ENCODE data around the gene VPS26A. TPM values are rescaled to one million over a fixed set of nuclear protein-coding genes. Genes with fewer than 3 reads are reported as not detected.

Gene VPS26A
- total RNA-seq, 1 donor from 2014 or later = 56.0 TPM

GRCh38 chr10:69217119-69217754 lies 93.3 kb downstream of the VPS26A start:
- Mint-ChIP-seq H3K4me1 (ENCODE audit: unreplicated experiment) (peaks cover 14% of the 10 kb centered on the region), H3K36me3 (no peaks in the 10 kb centered on the region), H3K4me3 (no peak overlapping the region), H3K9me3 (no peaks in the 10 kb centered on the region), H3K27me3 (peaks cover 7% of the 10 kb centered on the region), H3K27ac (no peak overlapping the region)
- DNase-seq (ENCODE audit: extremely low spot score, unreplicated experiment) = no peak
- no peak for TF ChIP-seq CTCF (conservative IDR thresholded peaks at IDR 0.05)

DNA sequence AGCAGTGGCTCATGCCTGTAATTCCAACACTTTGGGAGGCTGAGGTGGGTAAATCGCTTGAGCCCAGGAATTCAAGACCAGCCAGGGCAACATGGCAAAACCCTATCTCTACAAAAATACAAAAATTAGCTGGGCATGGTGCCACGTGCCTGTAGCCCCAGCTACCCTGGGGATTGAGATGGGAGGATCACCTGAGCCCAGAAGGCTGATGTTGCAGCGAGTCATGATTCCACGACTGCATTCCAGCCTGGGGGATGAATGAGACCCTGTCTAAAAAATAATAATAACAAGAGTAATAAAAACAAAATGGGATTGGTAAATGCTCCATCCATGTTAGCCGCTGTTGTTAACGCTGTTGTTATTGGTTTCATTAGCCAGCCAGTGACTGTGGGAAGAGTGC lies 94.9 kb downstream of the VPS26A start:
- no peak for TF ChIP-seq CTCF (conservative IDR thresholded peaks at IDR 0.05)
- Mint-ChIP-seq H3K27ac (no peak overlapping the region), H3K27me3 (peaks cover 7% of the 10 kb centered on the region), H3K4me3 (no peak overlapping the region), H3K4me1 (ENCODE audit: unreplicated experiment) (peaks cover 14% of the 10 kb centered on the region), H3K36me3 (no peaks in the 10 kb centered on the region), H3K9me3 (no peaks in the 10 kb centered on the region)
- no peak for DNase-seq (ENCODE audit: extremely low spot score, unreplicated experiment)

DNA sequence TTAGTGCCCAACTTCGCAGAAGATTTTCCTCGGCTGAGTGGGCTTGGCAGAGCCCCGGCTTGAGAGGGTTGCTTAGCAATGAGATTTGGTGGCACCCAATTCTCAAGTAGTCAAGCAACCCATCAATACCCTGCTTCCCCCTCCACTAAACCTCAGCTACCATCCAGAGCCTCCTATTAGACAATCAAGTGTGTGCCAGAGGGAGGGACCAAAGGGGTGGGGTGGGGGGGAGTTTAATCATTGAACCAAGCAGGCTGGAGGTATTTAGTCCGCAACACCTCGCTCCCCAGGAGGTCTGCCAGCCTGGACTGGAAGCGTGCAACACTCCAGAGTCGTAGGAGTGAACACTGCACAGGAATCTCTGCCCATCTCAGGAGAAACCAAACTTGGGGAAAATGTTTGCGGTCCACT lies 96.1 kb downstream of the VPS26A start, which contains the start of gene HKDC1:
TSS of gene HKDC1 (plus strand) at position 292 of the 411 bp plus-strand sequence. CDS start at position 396, 104 bp downstream.
- H3K27me3 Mint-ChIP-seq = peaks cover 7% of the 10 kb centered on the region
- H3K9me3 Mint-ChIP-seq = no peaks in the 10 kb centered on the region
- peak within 1 kb of the TSS; percentile 51 for H3K27ac Mint-ChIP-seq
- no peaks in the 10 kb centered on the region for H3K36me3 Mint-ChIP-seq
- peak within 1 kb of the TSS; percentile 34 for H3K4me3 Mint-ChIP-seq
- peaks cover 18% of the 10 kb centered on the region for H3K4me1 Mint-ChIP-seq (ENCODE audit: unreplicated experiment)
- no peak for DNase-seq (ENCODE audit: extremely low spot score, unreplicated experiment)
- TF ChIP-seq CTCF (conservative IDR thresholded peaks at IDR 0.05) = no peak

- Mint-ChIP-seq H3K9me3 (no peaks in the 10 kb centered on the region), H3K27me3 (peaks cover 5% of the 10 kb centered on the region), H3K36me3 (no peaks in the 10 kb centered on the region), H3K4me1 (ENCODE audit: unreplicated experiment) (peaks cover 18% of the 10 kb centered on the region), H3K27ac (peak overlapping the region; percentile 51), H3K4me3 (peak overlapping the region; percentile 34)
- TF ChIP-seq CTCF (conservative IDR thresholded peaks at IDR 0.05) = no peak
- no peak for DNase-seq (ENCODE audit: extremely low spot score, unreplicated experiment)
Observed at GRCh38 chr10:69220507-69220906, 96.5 kb downstream of the VPS26A start.

Other genes with a start within 250 kb of the VPS26A start
- 28.7 and 44.2 TPM in 2 replicates for gene DDX50, start 222.9 kb upstream of the VPS26A start, total RNA-seq (ENCODE audit: low replicate concordance)
- gene DDX21, start 168.0 kb upstream of the VPS26A start, total RNA-seq (ENCODE audit: low replicate concordance) = 53.2 and 57.5 TPM in 2 replicates
- 24.2 and 26.9 TPM in 2 replicates for gene KIFBP, start 135.4 kb upstream of the VPS26A start, total RNA-seq (ENCODE audit: low replicate concordance)
- gene SRGN, start 36.1 kb upstream of the VPS26A start, total RNA-seq (ENCODE audit: low replicate concordance) = not detected in 2 replicates
- 30.7 and 36.6 TPM in 2 replicates for gene SUPV3L1, start 56.1 kb downstream of the VPS26A start, total RNA-seq (ENCODE audit: low replicate concordance)
- 2.4 and 8.0 TPM in 2 replicates for gene HKDC1, start 96.2 kb downstream of the VPS26A start, total RNA-seq (ENCODE audit: low replicate concordance)
- gene HK1, start 154.3 kb downstream of the VPS26A start, total RNA-seq (ENCODE audit: low replicate concordance) = 60.8 and 87.9 TPM in 2 replicates

Measured in type B pancreatic cell (in vitro differentiated cells).